ENCODE results near the gene NABP2. TPM values are rescaled to one million over a fixed set of nuclear protein-coding genes. Genes with fewer than 3 reads are reported as not detected.

The NABP2 gene
- total RNA-seq, 1 experiment from 2014 or later: 99.6 TPM

DNA sequence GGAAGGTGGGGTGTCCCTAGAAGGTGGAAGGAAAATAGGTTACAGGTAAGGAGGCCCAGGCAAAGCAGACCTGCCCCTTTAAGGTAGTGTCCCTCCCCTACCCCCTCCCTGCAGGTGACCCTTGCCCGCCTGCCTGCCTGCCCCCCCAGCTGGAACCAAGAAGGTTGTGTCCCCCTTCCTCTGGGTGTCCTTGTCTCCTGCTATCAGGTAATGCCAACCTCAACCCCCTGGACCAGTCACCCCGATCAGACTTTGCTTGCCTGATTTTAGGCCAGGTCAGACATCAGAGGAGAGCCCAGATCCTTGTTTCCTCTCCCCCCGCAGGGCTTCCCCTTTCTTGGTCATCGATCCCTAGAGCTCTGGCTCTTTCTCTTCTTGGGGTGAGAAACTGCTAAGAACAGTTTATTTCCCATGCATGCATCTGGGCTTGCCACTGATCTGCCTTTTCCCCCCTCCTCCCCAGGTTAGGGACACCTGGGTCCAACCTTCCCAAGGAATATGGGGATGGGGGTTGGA is 5.8 kb downstream of the NABP2 start, which contains the start of gene SLC39A5:
Gene SLC39A5, plus strand, starts transcription at position 136 of the 516 bp plus-strand sequence. CDS start 1,224 bp downstream, outside the sequence.
- CTCF ChIA-PET: interaction anchor here (0.6 kb wide), 1 partner anchor 21 kb away, joined by 8 read pairs; no protein-coding TSS in a partner anchor
- no TSS peak for BruUV-seq (replicated peaks)

DNA sequence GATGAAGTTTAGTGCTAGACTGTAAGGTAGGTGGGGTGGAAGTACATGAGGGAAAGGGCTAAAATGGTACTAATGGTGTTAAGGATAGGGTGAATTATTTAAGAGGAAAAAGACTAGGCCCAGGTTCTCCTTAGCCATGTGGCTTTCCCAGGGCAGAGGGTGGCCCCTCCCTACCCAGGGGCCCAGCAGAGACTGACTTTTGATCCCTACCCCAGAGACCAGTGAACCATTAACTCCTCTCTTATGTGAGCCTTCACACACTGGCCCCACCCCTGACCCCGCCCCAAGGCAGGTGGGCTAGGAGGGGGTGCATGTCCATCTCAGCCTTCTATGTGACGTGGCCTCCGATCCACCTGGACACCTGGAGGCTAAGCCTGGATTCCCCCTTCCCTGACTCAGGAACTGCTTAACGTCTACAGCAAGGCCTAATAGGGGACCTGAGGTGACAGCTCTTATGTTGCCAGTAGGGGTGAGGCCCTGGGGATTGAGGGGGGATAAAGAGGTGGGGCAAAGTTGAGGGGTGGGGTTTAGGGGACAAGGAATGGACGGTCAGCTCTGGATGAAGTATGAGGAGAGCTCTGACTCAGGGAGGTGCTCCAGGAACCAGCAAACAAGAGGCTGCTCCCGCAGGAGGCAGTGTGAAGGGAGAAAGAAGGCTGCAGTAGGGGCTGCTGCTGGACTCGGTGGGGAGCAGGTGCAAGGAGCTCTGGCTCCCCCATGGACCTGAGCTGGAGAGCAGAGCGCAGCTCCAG is 6.5 kb downstream of the NABP2 start:
- TF ChIP-seq SIN3A (IDR thresholded peaks at IDR 0.05; ENCODE audit: borderline replicate concordance, insufficient read depth, low read depth, low read length) (no peak), TCF7L2 (IDR thresholded peaks at IDR 0.05; ENCODE audit: low read depth, low read length) (no peak), POLR2AphosphoS5 (IDR thresholded peaks at IDR 0.05; ENCODE audit: low read depth, low read length) (no peak)
- TF ChIP-seq, protein P1, sequence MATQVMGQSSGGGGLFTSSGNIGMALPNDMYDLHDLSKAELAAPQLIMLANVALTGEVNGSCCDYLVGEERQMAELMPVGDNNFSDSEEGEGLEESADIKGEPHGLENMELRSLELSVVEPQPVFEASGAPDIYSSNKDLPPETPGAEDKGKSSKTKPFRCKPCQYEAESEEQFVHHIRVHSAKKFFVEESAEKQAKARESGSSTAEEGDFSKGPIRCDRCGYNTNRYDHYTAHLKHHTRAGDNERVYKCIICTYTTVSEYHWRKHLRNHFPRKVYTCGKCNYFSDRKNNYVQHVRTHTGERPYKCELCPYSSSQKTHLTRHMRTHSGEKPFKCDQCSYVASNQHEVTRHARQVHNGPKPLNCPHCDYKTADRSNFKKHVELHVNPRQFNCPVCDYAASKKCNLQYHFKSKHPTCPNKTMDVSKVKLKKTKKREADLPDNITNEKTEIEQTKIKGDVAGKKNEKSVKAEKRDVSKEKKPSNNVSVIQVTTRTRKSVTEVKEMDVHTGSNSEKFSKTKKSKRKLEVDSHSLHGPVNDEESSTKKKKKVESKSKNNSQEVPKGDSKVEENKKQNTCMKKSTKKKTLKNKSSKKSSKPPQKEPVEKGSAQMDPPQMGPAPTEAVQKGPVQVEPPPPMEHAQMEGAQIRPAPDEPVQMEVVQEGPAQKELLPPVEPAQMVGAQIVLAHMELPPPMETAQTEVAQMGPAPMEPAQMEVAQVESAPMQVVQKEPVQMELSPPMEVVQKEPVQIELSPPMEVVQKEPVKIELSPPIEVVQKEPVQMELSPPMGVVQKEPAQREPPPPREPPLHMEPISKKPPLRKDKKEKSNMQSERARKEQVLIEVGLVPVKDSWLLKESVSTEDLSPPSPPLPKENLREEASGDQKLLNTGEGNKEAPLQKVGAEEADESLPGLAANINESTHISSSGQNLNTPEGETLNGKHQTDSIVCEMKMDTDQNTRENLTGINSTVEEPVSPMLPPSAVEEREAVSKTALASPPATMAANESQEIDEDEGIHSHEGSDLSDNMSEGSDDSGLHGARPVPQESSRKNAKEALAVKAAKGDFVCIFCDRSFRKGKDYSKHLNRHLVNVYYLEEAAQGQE (IDR thresholded peaks at IDR 0.05; ENCODE audit: insufficient read depth in 1 of 2, low read depth in 2 of 2, low read length in 1 of 2): no peak
- TF ChIP-seq, protein P2, sequence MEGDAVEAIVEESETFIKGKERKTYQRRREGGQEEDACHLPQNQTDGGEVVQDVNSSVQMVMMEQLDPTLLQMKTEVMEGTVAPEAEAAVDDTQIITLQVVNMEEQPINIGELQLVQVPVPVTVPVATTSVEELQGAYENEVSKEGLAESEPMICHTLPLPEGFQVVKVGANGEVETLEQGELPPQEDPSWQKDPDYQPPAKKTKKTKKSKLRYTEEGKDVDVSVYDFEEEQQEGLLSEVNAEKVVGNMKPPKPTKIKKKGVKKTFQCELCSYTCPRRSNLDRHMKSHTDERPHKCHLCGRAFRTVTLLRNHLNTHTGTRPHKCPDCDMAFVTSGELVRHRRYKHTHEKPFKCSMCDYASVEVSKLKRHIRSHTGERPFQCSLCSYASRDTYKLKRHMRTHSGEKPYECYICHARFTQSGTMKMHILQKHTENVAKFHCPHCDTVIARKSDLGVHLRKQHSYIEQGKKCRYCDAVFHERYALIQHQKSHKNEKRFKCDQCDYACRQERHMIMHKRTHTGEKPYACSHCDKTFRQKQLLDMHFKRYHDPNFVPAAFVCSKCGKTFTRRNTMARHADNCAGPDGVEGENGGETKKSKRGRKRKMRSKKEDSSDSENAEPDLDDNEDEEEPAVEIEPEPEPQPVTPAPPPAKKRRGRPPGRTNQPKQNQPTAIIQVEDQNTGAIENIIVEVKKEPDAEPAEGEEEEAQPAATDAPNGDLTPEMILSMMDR (IDR thresholded peaks at IDR 0.05): no peak
- H3K9me3 ChIP-seq (ENCODE audit: control insufficient read depth, insufficient read depth, low read depth, low read length): no peaks in the 10 kb centered on the region
- CTCF ChIA-PET: interaction anchor here (0.5 kb wide), 1 partner anchor 48 kb away, joined by 3 read pairs; no protein-coding TSS in a partner anchor
- peak; percentile 33 for ATAC-seq
- H3K27ac ChIP-seq (ENCODE audit: low read length): no peak overlapping the region
- no TSS peak for BruUV-seq (replicated peaks)
- intact Hi-C loops (cut with micrococcal nuclease; ENCODE audit: unreplicated experiment): no loop called here
- no peak overlapping the region for H3K4me3 ChIP-seq (ENCODE audit: low read depth in 2 of 2, low read length in 2 of 2)
- in situ Hi-C loops (cut with HindIII; ENCODE audit: low pct_unique_long_range_greater_than_20kb, low sequenced_read_pairs): no loop called here
- POLR2A ChIA-PET: interaction anchor here (0.6 kb wide), 1 partner anchor 103 kb away, joined by 6 read pairs; no protein-coding TSS in a partner anchor
- no peak for DNase-seq (ENCODE audit: low read depth, low spot score)
- no peaks in the 10 kb centered on the region for H3K27me3 ChIP-seq (ENCODE audit: control insufficient read depth, insufficient read depth, low read length)
- no peaks in the 10 kb centered on the region for H3K4me1 ChIP-seq (ENCODE audit: control insufficient read depth, insufficient read depth, low read length)
- no peaks in the 10 kb centered on the region for H3K36me3 ChIP-seq (ENCODE audit: control insufficient read depth, insufficient read depth, low read length)

More for the DNA sequence above, 5.8 kb downstream of the NABP2 start, which contains the start of gene SLC39A5:
- no peak for DNase-seq (ENCODE audit: low read depth, low spot score)
- no peak for ATAC-seq
- H3K9me3 ChIP-seq (ENCODE audit: control insufficient read depth, insufficient read depth, low read depth, low read length): no peaks in the 10 kb centered on the region
- in situ Hi-C loops (cut with HindIII; ENCODE audit: low pct_unique_long_range_greater_than_20kb, low sequenced_read_pairs) (no loop called here), intact Hi-C loops (cut with micrococcal nuclease; ENCODE audit: unreplicated experiment) (no loop called here)
- no peak within 1 kb of the TSS for H3K4me3 ChIP-seq (ENCODE audit: low read depth in 2 of 2, low read length in 2 of 2)
- no peaks in the 10 kb centered on the region for H3K36me3 ChIP-seq (ENCODE audit: control insufficient read depth, insufficient read depth, low read length)
- H3K27ac ChIP-seq (ENCODE audit: low read length): no peak within 1 kb of the TSS
- POLR2A ChIA-PET: interaction anchor here (0.6 kb wide), 1 partner anchor 103 kb away, joined by 6 read pairs; no protein-coding TSS in a partner anchor
- TF ChIP-seq, protein P1 (IDR thresholded peaks at IDR 0.05; ENCODE audit: insufficient read depth in 1 of 2, low read depth in 2 of 2, low read length in 1 of 2): no peak
- TF ChIP-seq SIN3A (IDR thresholded peaks at IDR 0.05; ENCODE audit: borderline replicate concordance, insufficient read depth, low read depth, low read length): no peak
- TF ChIP-seq, protein P2 (IDR thresholded peaks at IDR 0.05): no peak
- no peak for TF ChIP-seq POLR2AphosphoS5 (IDR thresholded peaks at IDR 0.05; ENCODE audit: low read depth, low read length)
- TF ChIP-seq TCF7L2 (IDR thresholded peaks at IDR 0.05; ENCODE audit: low read depth, low read length): no peak
- H3K27me3 ChIP-seq (ENCODE audit: control insufficient read depth, insufficient read depth, low read length): no peaks in the 10 kb centered on the region
- peaks cover 5% of the 10 kb centered on the region for H3K4me1 ChIP-seq (ENCODE audit: control insufficient read depth, insufficient read depth, low read length)

Data from Panc1 (cell line).